B cell (primary cell): Measurements from ENCODE around the gene TBC1D4. TPM values are rescaled to one million over a fixed set of nuclear protein-coding genes. Genes with fewer than 3 reads are reported as not detected.

Experiments
- ATAC-seq: fragments of 200-7000 bp; cut with Tn5 transposase; one replicate; pipeline ENCODE4 v1.10.0; 2021; ENCODE audit warnings: low read depth, mild to moderate bottlenecking, moderate number of reproducible peaks, moderate library complexity
- CTCF ChIA-PET: fragments of 350-600 bp; sonication (Branson Sonifier 250); formaldehyde crosslinking; loops from one replicate; lab custom pipeline; 2021; ENCODE audit warnings: antibody characterized with exemption, inconsistent platforms; lab: Charles Lee
- POLR2A ChIA-PET: fragments of 350-600 bp; sonication (Branson Sonifier 250); formaldehyde crosslinking; loops from one replicate; lab custom pipeline; 2021; ENCODE audit warnings: antibody characterized with exemption; lab: Charles Lee
- DNase-seq: peaks from one replicate; pipeline ENCODE4 v3.0.0; 2013
- H2AFZ ChIP-seq: 2 replicates; pipeline ENCODE4 v1.6.1; 2012; ENCODE audit warnings: mild to moderate bottlenecking, low read depth, low read length; ENCODE audit not compliant: insufficient read depth, poor library complexity, severe bottlenecking
- H3K27ac ChIP-seq, 2 donors: 1 replicate in 1 of 2; 2 replicates in 1 of 2; pipeline ENCODE4 v1.5.1; 2012 to 2013; ENCODE audit warnings: low read length in 2 of 2, mild to moderate bottlenecking in 2 of 2, moderate library complexity in 1 of 2
- H3K27me3 ChIP-seq, 4 experiments: fragments of 200-600 bp in 1 of 4; sonication (generic) in 1 of 4; replicated peaks in 1 of 4; 1 replicate in 2 of 4; 2 replicates in 2 of 4; pipeline versions ENCODE4 v1.6.1 to v1.7.0; 2013 to 2016; ENCODE audit warnings: low read length in 3 of 4, mild to moderate bottlenecking in 2 of 4, mixed read lengths in 1 of 4, moderate library complexity in 1 of 4; ENCODE audit not compliant: insufficient read depth in 4 of 4, control insufficient read depth in 3 of 4; ENCODE audit errors: control extremely low read depth in 1 of 4
- H3K36me3 ChIP-seq, 2 experiments: replicated peaks in 1 of 2; 1 replicate in 1 of 2; 2 replicates in 1 of 2; pipeline versions ENCODE4 v1.6.1 to v1.7.1; 2013; ENCODE audit warnings: low read length in 1 of 2; ENCODE audit not compliant: insufficient read depth in 2 of 2, control insufficient read depth in 1 of 2; ENCODE audit errors: control extremely low read depth in 1 of 2, extremely low read depth in 1 of 2
- H3K4me1 ChIP-seq, 2 donors: fragments of 200-600 bp in 1 of 2; sonication (generic) in 1 of 2; 1 replicate in 1 of 2; 2 replicates in 1 of 2; pipeline versions ENCODE4 v1.5.1 to v1.6.1; 2013 to 2017; ENCODE audit warnings: low read length in 2 of 2; ENCODE audit not compliant: control insufficient read depth in 2 of 2, insufficient read depth in 2 of 2
- H3K4me2 ChIP-seq: replicated peaks from 2 replicates; pipeline ENCODE3; 2012; ENCODE audit warnings: mild to moderate bottlenecking, low read depth, low read length; ENCODE audit not compliant: poor library complexity, severe bottlenecking
- H3K4me3 ChIP-seq, 5 experiments: fragments of 200-600 bp in 1 of 5; sonication (generic) in 1 of 5; 1 replicate in 3 of 5; 2 replicates in 2 of 5; pipeline versions ENCODE4 v1.5.1 to v1.7.0; 2011 to 2016; ENCODE audit warnings: low read length in 4 of 5, mild to moderate bottlenecking in 4 of 5, low read depth in 2 of 5, control low read depth in 1 of 5, moderate library complexity in 1 of 5; ENCODE audit not compliant: insufficient read depth in 1 of 5; ENCODE audit errors: control extremely low read depth in 1 of 5, extremely low read depth in 1 of 5
- H3K79me2 ChIP-seq: fragments of 200-600 bp; sonication (generic); one replicate; pipeline ENCODE4 v1.6.0; 2016; ENCODE audit warnings: low read length; ENCODE audit not compliant: control insufficient read depth, insufficient read depth
- H3K9ac ChIP-seq: fragments of 200-600 bp; sonication (generic); 2 replicates; pipeline ENCODE4 v1.6.1; 2017; ENCODE audit warnings: mild to moderate bottlenecking, low read length, moderate library complexity
- H3K9me3 ChIP-seq, 3 donors: one replicate each; pipeline versions ENCODE4 v1.6.1 to v1.7.1; 2013; ENCODE audit warnings: low read length in 2 of 3; ENCODE audit not compliant: control insufficient read depth in 2 of 3, insufficient read depth in 1 of 3; ENCODE audit errors: control extremely low read depth in 1 of 3
- H4K20me1 ChIP-seq: 2 replicates; pipeline ENCODE4 v1.6.0; 2012; ENCODE audit warnings: mild to moderate bottlenecking, low read length; ENCODE audit not compliant: insufficient read depth, control insufficient read depth, poor library complexity, severe bottlenecking
- H3K27ac Mint-ChIP-seq: one replicate; pipeline ENCODE4 v1.8.0; 2021; ENCODE audit warnings: mixed read lengths
- H3K27me3 Mint-ChIP-seq: one replicate; pipeline ENCODE4 v1.8.0; 2021; ENCODE audit warnings: mixed read lengths
- H3K4me1 Mint-ChIP-seq: one replicate; pipeline ENCODE4 v1.8.0; 2021; ENCODE audit warnings: mixed read lengths
- H3K4me3 Mint-ChIP-seq: one replicate; pipeline ENCODE4 v1.8.0; 2021; ENCODE audit warnings: mixed read lengths
- H3K9me3 Mint-ChIP-seq: one replicate; pipeline ENCODE4 v1.8.0; 2022; ENCODE audit warnings: mixed read lengths; ENCODE audit not compliant: insufficient read depth
- EZH2 ChIP-seq: IDR thresholded peaks from 2 replicates; pipeline ENCODE4 v1.6.1; 2012; ENCODE audit warnings: borderline replicate concordance, low read depth, mild to moderate bottlenecking, moderate library complexity, low read length; ENCODE audit not compliant: insufficient read depth, poor library complexity, severe bottlenecking
- WGBS: methylation state at CpG from one replicate; pipeline ENCODE4 v1.1.5; 2013; ENCODE audit warnings: missing lambda C conversion rate; ENCODE audit not compliant: insufficient coverage; 5-methylcytosine and 5-hydroxymethylcytosine counted together
- intact Hi-C: fragments of 100-400 bp; cut with micrococcal nuclease; formaldehyde crosslinking; loops from one replicate; pipeline ENCODE4 v1.10.0; 2022
- polyA plus RNA-seq: library from polyadenylated mRNA; depleted of rRNA; stranded (reverse); fragments of >200 nt; gene quantifications from 2 replicates; pipeline ENCODE4 v1.2.3, GENCODE V29; 2012
- total RNA-seq, 2 donors: library from RNA; stranded (reverse); fragments of 120-200 nt in 1 of 2; gene quantifications; 1 replicate in 1 of 2; 2 replicates in 1 of 2; pipeline versions ENCODE4 v1.2.3 to v1.2.4, GENCODE V29; 2013 to 2022
- TF ChIP-seq, protein P1 (sequence below): fragments of 200-600 bp; IDR thresholded peaks from one replicate; pipeline ENCODE4 v1.8.0; 2022; ENCODE audit warnings: antibody characterized with exemption, mild to moderate bottlenecking

The TBC1D4 gene
- total and polyA plus RNA-seq, 2 donors (not counting 1 experiment from before 2014, with no cell fraction given): 1.6 to 3.5 TPM

DNA sequence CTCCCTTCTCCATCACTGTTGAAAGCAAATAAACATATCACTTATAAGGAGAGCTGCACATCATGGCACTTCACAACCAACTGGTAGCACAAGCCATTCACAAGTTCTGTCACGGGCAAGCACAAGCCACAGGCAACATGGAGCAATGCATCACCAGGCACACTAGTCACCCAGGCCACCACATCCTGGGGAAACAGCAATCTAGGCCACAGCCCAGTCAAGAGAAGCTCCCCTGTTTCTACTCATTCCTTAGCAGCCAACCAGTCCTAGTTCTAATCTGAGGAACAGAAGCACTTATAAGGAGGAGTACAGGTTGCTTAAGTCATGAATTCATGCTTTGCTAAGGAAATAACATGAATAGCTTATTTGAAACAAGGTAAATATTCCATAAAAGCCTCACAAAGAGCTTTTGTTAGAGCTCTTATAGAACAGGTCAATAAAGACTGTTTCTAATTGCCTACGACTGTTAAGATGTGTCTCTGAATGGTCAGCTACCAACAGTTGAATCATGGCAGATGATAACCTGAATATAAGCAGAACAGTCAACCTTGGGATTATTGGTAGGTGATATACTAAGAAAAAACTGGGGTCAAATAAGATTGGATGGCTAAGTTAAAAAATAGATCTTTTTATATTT, 169.0 kb downstream of the TBC1D4 start:
- H3K4me3 Mint-ChIP-seq: no peak overlapping the region
- H3K27me3 Mint-ChIP-seq: no peaks in the 10 kb centered on the region
- CTCF ChIA-PET: interaction anchor here (0.5 kb wide), 1 partner anchor 367 kb away, joined by 3 read pairs; no protein-coding TSS in a partner anchor
- no peaks in the 10 kb centered on the region for H3K4me1 ChIP-seq
- intact Hi-C loops: no loop called here
- no peak overlapping the region for H3K4me3 ChIP-seq
- no peaks in the 10 kb centered on the region for H3K4me1 Mint-ChIP-seq
- no peaks in the 10 kb centered on the region for H3K27me3 ChIP-seq
- H3K79me2 ChIP-seq: no peaks in the 10 kb centered on the region
- no peaks in the 10 kb centered on the region for H3K9me3 ChIP-seq
- no peaks in the 10 kb centered on the region for H3K36me3 ChIP-seq
- POLR2A ChIA-PET: no interaction called here
- DNase-seq (no peak), ATAC-seq (no peak)
- H3K9me3 Mint-ChIP-seq: no peaks in the 10 kb centered on the region
- no peak overlapping the region for H3K27ac ChIP-seq
- no peaks in the 10 kb centered on the region for H4K20me1 ChIP-seq
- 40% methylated on average over 1 of the region's 2 CpGs for WGBS
- no peak overlapping the region for H2AFZ ChIP-seq
- no peak for TF ChIP-seq EZH2
- TF ChIP-seq, protein P1, sequence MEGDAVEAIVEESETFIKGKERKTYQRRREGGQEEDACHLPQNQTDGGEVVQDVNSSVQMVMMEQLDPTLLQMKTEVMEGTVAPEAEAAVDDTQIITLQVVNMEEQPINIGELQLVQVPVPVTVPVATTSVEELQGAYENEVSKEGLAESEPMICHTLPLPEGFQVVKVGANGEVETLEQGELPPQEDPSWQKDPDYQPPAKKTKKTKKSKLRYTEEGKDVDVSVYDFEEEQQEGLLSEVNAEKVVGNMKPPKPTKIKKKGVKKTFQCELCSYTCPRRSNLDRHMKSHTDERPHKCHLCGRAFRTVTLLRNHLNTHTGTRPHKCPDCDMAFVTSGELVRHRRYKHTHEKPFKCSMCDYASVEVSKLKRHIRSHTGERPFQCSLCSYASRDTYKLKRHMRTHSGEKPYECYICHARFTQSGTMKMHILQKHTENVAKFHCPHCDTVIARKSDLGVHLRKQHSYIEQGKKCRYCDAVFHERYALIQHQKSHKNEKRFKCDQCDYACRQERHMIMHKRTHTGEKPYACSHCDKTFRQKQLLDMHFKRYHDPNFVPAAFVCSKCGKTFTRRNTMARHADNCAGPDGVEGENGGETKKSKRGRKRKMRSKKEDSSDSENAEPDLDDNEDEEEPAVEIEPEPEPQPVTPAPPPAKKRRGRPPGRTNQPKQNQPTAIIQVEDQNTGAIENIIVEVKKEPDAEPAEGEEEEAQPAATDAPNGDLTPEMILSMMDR: no peak
- H3K9ac ChIP-seq: no peak overlapping the region
- no peak overlapping the region for H3K27ac Mint-ChIP-seq
- no peak overlapping the region for H3K4me2 ChIP-seq

DNA sequence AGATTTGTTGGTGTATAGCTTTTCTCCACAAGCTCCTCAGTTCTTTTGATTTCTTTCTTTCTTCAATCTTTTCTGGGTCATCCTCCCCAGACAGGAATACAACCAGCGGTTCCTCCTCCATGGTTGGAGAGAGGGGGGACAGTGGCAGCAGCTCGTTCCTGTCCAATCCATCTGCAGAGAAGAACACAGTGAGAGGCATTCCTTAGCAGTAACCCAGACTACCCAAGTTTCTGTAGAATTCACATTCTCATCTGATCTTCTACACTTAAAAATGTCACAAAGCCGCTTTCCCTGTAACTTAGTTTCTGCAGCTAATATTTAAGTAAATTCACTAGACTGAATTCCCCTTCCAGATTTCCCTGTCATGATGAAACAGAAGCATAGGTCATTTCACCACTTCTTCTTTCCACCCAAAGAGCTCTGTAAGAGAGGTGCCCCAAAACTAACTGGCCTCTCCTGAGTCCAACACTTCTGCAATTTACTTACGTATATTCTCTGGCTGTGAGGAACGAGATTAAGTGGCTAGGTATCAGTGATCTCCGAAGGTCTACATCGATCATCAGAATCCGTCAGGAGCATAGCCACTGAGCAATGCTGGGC, 171.9 kb downstream of the TBC1D4 start:
- Histone ChIP-seq H3K4me3 (no peak overlapping the region), H3K4me2 (no peak overlapping the region), H3K4me1 (no peaks in the 10 kb centered on the region), H3K27me3 (no peaks in the 10 kb centered on the region), H3K36me3 (no peaks in the 10 kb centered on the region), H3K27ac (no peak overlapping the region), H3K9ac (no peak overlapping the region), H2AFZ (no peak overlapping the region), H3K79me2 (no peaks in the 10 kb centered on the region), H3K9me3 (no peaks in the 10 kb centered on the region), H4K20me1 (no peaks in the 10 kb centered on the region)
- ChIA-PET CTCF (interaction anchor here (1.7 kb wide), 1 partner anchor 17 kb away, joined by 3 read pairs; no protein-coding TSS in a partner anchor), POLR2A (no interaction called here)
- WGBS: 95% methylated on average over 3 of the region's 8 CpGs
- no peak for DNase-seq
- Mint-ChIP-seq H3K27me3 (no peaks in the 10 kb centered on the region), H3K4me3 (no peak overlapping the region), H3K4me1 (no peaks in the 10 kb centered on the region), H3K9me3 (no peaks in the 10 kb centered on the region), H3K27ac (no peak overlapping the region)
- intact Hi-C loops: no loop called here
- TF ChIP-seq, protein P1: no peak
- no peak for TF ChIP-seq EZH2
- ATAC-seq: no peak
